ENCODE measurements around the gene PNMA5.

GRCh38 chrX:152968193-152968592 lies 25.7 kb downstream of the PNMA5 start:
- TF ChIP-seq EZH2 (IDR thresholded peaks at IDR 0.05) (no peak), POLR2AphosphoS5 (IDR thresholded peaks at IDR 0.05; ENCODE audit: borderline replicate concordance, low read depth, low read length) (no peak)

Measured in SK-N-MC (cell line).